HG03064 (cell line): ENCODE results near the gene RPAIN.
"Not testable (repeated sequence)": the region's sequence is repeated elsewhere in the genome, so short reads cannot be mapped to it uniquely, and the experiment has no call there.

ENCODE experiments used
- ATAC-seq: cut with Tn5 transposase; IDR thresholded peaks from one replicate; pipeline ENCODE4 v1.9.1; 2021; ENCODE audit warnings: low read depth; ENCODE audit not compliant: unreplicated experiment

The RPAIN gene

DNA sequence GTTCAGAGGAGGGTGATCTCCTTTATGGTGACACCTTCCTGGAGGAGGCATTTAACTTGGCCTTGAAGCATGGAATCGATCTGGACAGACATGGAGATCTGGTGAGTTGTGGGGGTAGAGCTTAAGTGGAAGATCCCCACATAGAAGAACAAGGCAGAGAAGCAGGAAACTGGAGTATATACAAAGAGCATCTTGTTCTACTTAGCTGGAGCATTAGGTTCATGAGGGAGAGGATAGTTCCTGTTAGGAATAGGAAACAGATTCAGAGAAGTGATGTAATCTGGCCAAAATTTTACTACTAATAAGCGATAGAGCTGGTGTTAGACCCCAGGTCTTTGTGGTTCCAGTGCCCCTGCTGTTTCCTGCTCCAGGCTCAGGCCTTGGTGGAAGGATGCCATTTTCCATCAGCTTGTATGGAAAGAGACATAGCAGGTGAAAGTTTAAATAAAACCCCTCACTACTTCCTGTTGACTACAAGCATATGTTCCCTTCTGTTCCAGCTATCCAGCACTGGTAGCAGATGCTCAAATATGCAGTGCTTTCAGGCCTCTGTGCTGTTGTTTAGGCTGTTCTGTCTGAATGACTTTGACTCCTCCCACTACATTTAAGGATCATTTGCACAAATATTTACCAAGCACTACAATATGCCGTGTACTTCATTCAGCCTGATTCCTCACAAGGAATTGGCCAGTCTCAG lies 9.4 kb downstream of the RPAIN start:
- ATAC-seq: no peak

DNA sequence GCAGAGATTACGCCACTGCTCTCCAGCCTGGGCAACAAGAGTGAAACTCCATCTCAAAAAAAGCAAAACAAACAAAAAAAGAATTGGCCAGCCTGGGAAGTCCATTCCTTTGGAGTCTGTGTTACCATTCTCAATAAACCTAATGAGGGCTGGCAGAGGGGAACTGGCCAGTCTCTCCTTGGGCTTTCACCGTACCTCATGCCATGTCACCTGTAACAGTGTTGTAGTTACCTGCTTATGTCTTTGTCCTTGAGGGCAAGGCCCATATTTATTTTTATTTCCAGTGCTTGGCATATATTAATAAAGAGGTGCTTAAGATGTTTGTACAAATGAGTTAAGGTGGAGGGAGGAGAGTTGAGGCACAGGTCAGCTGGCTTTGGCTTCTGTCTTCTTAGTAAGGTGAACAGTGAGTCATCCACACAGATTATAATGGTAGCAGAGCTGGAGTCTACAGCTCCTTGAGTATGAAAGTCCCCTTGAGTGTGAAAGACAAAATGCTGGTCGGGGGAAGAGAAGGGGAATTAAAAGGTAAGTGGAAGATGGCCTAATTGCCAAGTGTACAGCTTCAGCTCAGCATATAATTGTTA lies 10.5 kb downstream of the RPAIN start:
- ATAC-seq: no peak

DNA sequence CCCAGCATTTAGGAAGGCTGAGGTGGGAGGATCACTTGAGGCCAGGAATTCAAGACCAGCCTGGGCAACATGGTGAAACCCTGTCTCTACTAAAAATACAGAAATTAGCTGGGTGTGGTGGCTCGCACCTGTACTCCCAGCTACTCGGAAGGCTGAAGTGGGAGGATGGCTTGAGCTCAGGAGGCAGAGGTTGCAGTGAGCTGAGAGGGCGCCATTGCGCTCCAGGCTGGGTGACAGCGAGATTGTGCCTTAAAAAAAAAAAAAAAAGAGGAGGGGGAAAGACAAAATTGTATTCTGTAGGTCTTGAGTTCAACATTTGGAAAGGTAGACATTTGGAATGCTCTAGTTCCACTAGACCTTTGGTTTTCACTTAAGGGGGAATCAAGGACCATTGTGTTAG lies 11.3 kb downstream of the RPAIN start:
- ATAC-seq: not testable (repeated sequence)

DNA sequence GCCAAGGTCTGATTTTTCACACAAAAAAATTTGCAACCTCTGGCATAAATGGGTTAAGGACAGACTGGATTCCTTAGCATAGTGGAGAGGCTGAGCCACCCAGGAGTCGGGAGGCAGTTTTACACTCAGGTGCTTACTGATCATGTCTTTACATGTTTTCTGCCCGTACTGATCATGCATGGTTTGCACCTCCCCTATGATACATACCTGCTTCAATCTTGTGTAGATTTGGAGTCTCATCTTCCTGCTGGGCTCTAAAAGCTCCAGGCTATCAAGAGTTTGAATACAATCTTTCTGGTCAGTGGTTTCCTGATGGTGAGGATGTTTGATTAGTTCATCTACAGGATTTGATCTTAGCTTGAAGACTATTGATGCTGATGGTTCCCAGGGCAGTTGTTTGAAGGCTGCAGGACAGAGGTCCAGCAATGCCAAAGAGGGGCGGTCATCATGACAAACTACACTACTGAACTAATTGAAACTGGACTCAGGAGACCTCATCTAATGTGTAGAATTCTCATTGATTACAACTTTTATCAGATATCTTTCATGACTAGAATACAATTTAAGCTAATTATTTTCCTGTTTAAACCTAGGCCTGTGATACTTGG lies 12.1 kb downstream of the RPAIN start:
- ATAC-seq: no peak

DNA sequence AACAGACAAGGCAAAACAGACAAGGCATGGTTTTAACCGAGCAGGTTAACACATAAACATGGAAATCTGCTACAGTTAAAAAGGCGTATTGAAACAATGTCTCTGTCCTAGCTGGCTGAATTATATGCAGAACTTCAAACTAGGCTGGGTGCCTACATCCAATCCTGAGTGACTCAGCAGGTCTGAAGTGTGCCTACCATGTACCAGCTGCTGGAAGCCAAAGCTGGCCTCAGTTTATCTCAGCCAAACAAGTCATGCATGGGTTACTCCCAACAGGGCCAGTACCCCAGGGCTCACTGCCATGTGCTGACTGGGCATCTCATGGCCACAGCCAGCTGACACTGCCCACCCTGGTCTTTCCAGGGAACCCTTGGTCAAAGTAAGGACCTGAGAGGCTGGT lies 15.0 kb downstream of the RPAIN start:
- ATAC-seq: no peak

DNA sequence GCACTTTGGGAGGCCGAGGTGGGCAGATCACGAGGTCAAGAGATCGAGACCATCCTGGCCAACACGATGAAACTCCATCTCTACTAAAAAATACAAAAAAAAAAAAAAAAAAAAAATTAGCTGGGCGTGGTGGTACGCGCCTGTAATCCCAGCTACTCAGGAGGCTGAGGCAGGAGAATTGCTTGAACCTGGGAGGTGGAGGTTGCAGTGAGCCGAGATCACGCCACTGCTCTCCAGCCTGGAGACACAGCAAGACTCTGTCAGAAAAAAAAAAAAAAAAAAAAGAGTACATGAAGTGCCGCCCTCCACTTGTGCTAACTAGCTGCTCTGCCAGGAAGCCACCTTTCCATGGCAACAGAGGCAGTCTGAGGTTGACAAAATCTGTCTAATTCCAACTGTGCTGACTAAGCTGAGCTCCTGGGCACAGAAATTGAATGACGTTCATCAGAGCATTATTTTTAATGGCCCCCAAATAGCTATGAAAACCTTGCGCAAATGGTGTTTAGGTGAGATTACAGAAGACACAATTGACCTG lies 15.9 kb downstream of the RPAIN start:
- ATAC-seq: not testable (repeated sequence)

DNA sequence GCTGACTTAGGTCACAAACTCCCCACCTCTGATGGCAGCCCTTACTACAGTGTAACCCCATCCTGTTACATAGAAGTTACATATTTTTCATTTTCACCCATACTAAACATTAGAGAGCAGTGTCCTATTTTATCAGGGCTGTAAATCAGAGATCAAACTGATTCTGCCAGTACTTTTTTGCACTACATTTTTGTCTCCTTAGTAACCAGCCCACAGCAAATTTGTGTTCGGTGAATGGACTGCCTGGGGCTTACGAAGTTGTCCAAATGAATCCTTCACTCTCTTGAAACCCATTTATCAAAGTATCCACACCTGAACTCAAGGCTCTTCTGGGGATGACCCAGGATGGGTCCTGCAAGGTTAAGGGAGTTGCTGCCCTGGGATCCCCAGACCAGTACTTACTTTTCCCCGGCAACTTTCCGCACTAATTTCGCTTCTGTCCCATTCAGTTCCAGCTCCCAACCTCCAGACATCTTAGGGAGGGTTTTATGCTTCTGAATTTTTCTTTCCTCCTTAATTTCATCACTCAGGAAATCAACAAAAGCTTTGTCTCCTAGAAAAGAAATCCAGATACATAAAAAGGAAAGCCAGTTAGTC lies 17.8 kb downstream of the RPAIN start:
- no peak for ATAC-seq

DNA sequence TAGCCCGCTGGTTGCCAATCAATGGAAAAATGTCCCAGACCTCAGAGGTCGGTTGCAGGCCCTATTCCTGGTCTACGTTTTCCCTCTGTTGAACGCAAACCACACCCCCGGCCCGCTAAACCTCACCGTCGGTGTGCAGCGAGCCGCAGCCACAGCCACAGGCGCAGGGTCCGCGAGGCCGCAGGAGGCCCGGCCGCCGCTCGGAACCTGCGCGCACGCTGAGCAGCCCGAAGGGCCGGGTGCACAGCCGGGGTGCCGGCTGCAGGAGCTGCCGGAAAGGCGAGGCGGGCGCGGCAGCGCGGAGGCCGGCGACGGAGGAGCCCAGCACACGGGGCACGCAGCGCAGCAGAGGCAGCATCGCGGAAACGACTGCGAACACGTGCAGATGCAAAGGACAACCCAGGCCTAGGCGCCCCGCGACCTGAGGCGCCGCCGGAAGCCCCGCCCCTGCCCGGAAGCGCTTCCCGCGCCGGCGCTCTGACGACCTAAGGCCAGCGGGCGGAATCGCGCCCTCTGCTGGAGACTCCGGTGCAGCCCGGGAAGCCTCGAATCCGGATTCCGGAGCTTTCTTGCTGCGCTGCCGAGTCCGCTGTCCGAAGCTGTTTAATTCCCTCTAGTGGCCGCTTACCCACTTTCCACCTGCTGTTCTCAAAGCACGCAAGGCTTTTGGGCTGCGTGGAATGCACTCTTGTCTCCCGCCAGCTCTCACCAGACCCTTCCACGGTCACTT lies 18.9 kb downstream of the RPAIN start, which contains the start of gene C1QBP:
TSS of gene C1QBP (minus strand) at position 440 of the 730 bp plus-strand sequence. CDS start at position 358, 82 bp downstream.
- peak; percentile 79 for ATAC-seq

DNA sequence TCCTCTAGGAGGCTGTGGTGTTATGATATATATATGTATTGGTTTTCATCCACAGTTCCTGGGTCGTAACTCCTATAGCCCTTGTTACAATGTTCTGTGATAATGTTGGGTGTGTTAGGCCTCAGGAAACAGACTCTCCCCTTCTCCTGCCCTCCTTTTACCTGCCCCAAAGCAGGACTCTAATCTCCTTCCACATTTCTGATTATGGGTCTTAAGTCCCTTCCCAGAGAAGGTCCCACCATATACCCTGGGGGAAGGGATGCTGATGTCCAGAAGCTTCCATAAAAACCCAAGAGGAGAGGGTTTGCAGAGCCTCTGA lies 19.4 kb downstream of the RPAIN start:
- no peak for ATAC-seq

DNA sequence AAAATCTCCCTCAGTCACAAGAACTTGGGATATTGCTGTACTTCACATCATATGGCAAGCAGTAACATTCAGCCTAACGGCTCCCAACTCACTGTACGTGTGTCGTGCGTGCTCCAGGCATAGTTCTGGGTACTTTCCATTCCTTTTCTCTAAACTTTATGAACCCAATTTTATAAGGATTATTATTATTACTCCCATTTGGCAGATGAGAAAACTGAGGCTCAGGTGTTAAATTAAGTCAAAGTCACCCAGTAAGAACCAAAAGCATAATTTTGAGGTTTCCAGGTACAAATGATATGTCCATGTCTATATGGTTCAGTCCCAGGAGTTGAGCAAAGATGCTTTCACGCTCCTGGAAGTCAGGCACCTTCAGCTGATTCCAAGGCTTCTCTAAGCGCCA lies 23.7 kb downstream of the RPAIN start:
- no peak for ATAC-seq

DNA sequence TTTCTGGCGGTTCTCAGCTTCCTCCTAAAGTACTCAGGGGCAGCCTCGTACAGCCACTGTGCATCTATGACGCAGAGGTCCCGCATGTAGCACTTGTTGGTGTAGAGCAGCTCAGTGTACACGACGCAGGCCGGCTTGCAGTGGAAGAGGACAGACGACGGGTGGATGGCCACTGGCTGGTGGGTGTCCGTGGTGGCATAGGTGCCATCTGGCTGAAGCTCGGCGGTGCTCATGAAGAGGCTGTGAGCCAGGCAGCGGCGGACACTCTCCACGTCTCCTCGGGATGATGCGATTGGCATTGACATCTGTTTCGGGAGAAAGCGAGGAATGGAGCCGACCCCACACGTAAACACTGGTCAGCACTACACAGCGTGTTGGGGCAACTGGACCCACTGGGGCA lies 24.2 kb downstream of the RPAIN start:
- no peak for ATAC-seq

DNA sequence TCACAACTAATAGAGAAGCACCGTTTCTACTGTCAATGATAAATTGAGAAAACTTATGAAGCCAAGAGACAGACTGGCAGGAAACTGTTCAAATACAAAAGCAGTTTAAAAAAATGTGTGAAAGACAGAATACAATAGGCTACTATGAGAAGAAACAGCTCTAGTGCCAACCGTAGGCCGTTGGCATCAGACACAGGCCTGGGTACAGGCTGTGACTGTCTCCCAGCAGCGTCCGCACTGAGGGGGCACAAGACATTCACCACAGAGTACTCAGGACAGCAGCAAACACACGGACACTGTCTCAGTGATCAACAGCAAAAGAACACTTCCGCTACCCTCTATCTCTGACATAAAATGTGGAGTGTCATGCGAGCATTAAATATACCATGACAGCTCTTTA lies 26.8 kb downstream of the RPAIN start:
- no peak for ATAC-seq

DNA sequence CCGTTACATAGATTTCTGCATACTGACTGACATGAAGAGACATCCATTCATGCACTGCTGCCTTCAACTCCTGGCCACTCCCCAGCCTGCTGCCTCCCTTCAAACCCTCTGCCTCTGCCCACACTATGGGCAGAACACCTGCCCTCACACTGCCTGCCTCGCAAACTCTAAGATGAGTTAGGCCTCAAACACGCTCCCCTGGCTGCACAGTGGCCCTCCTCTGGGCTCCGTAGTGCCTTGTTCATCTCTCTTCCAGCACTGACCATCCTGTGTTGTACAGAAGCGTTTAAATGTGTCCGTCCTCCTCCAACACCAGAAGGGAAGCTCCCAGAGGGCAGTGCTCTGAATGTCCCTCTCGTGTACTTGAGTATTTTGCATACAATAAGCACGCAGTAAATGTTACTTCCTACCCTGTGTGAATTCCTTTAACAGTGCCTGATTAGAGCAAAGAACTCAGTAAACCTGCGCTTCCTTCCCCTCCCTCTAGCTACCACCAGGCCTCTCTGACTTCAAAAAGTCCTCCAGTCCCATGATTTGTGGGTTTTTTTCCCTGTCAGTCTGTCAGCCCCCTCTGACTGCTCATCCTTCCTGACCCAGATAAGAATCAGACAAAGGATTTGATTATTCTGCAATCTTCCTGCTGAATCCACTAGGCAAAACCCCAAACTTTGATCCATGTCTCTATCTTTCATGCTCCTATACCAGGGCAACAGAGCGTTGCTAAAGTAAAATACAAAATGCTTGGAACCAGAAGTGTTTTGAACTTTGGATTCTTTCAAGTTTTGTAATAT lies 44.9 kb downstream of the RPAIN start:
- no peak for ATAC-seq

DNA sequence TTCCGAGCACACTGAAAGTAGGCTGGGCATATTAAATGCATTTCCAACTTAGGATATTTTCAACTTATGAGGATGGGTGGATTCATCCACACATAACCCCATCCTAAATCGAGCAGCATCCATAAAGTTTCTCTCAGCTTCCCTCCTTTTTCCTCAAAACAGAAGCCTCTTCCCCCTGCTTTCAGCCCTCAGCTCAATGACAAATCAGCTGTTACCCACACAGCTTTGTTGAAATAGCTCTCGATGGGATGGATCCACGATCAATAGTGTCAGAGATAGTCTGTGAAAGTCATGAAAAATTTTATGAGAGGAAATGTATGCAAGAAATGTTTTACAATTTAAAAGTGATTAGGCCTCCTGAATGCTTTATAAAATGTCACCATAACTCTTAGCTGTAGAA lies 46.3 kb downstream of the RPAIN start:
- ATAC-seq: no peak

DNA sequence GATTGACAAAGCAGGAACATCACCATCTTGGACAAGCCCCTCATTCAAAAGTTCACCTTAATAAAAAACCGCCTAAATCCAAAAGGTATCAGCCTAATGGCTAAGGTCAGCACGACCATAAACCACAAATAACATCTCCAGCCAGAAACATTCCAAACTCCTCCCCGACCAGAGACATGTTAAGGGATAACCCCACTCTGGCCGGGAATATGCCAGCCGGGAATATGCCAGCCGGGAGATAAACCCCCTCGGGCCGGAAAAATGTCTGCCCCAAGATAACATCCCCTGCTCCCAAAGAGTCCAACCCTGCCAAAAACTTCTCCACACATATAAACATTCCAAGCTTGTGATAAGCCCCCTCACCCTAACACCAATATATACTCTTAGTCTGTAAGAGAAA lies 47.4 kb downstream of the RPAIN start:
- ATAC-seq: no peak

DNA sequence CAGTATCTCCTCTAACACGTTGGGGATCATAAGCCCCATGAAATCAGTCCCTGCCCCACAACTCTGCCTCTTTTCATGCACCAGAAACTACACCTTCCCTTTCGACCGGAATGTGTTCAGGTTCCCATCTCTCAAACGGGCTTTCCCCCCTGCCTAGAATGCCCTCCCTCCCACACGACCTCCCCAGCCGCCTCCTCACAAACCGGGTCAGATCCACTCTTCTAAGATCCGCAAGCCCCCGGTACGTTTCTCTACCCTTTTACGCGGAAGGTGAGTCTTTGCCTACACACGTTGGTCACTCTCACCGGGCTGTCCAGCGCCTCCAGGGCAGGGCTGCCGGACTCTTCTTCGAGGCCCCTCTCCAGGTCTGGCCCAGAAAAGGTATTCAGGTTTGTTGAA lies 48.1 kb downstream of the RPAIN start:
- ATAC-seq: no peak

DNA sequence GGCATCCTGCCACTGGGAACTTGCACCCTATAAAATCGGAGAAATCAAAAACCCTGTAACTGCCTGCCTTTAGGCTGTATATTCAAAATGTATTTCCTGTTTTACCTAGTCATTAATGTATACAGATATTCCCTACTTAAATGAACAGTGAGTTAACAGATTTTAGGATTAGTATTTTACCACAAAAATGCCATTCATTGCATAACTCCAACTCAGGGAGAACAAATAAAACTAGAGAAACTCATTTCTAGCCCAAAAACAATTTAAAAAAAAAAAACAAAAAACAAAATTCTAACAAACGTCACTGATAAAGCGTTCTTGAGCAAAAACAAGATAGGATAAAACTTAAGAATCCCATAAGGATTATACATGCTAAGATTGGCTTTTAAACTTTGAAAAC lies 52.5 kb downstream of the RPAIN start:
- no peak for ATAC-seq

DNA sequence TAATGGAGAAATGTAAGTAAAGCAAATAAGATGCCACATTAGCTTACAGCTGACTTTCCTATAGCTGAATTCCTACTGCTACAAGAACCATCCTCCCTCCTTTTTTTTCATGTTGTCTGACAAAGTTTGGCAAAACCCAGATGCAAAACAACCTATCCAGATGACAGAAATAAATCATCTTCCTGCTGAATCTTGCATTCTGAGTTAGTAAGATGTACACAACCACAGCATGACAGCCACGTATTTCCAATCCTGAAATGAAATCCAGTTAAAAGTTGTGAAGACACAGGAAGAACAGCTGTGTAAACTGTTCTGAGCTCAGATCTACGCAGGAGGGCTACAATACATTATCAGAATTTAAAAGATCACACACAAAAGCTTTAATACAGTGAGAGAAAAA lies 53.9 kb downstream of the RPAIN start:
- no peak for ATAC-seq

DNA sequence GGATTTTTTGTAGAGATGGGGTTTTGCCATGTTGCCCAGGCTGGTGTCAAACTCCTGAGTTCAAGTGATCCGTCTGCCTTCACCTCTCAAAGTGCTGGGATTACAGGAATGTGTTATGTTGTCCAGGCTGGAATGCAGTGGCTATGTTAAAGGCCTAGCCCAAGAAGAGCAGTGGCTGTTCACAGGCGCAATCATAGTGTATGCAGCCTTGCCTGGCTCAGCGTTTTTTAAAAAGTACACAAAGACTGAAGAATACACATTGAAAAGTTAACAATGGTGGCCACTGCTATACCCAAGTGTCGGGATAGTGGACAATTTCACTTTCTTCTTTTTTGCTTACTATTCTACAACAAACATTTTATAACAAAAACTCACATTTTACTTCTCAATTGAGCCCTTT lies 59.0 kb downstream of the RPAIN start:
- no peak for ATAC-seq

DNA sequence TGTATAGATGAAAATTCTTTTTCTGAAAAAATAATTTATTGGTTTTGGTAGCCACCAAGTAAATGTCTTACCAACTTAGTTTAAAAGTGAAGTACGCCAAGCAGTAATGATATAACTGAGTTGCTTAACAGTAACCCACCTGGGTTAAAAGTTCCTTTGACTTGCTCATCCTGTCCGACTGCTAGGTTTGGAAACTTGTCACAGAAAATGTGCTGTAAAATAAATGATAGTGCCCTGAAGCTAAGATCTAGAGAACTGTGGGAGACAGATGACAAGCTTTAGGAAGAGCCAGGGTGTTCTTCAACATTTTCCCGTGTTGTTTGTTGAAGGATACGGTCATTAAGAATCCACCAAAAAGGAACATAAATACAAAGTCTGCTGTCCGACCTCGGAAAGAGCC lies 61.0 kb downstream of the RPAIN start:
- ATAC-seq: no peak
